ENCODE measurements around the gene ZNF516.
"Not testable (repeated sequence)": the region's sequence is repeated elsewhere in the genome, so short reads cannot be mapped to it uniquely, and the experiment has no call there.

Gene ZNF516

DNA sequence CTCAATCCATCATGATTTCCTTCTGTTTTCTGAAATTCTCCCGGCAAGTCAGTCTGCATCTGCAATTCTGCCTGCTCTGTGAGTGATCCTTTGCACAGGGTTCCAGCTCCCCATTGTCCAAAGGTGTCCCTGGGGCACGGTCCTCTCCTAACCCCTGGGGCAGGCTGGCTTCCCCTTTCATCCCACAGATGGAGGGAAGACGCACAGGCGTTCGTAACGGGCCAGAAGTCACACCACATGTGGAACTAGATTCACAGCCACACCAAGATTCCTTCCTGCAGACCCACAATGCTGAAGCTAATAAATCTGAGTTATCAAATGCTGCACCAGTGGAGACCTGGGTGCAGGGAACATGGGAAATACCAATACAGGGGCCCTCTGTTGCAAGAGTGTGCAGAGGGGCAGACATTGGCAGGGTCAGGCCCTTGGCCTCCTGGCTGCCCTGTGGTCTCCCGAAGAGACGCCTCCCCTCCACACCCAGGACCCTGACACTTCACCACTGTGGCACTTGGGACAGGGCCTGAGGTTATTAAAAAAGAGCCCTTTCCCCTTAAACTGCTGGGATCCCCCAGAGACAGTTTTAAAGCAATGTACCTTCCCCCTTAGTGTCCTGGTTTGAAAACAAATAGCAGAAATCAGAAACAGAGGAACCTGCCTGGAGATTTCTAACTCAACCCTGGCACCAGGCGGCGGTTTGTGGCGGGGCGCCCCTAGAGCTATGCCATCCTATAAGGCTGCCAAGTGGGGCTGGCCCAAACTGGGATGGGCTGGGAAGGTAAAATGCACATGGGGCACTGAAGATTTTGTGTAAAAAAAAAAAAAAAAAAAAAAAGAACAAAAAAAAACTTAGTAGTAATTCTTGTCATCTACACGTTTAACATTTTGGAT is 15.4 kb downstream of the ZNF516 start:
- DNase-seq (ENCODE audit: low read depth): no peak

DNA sequence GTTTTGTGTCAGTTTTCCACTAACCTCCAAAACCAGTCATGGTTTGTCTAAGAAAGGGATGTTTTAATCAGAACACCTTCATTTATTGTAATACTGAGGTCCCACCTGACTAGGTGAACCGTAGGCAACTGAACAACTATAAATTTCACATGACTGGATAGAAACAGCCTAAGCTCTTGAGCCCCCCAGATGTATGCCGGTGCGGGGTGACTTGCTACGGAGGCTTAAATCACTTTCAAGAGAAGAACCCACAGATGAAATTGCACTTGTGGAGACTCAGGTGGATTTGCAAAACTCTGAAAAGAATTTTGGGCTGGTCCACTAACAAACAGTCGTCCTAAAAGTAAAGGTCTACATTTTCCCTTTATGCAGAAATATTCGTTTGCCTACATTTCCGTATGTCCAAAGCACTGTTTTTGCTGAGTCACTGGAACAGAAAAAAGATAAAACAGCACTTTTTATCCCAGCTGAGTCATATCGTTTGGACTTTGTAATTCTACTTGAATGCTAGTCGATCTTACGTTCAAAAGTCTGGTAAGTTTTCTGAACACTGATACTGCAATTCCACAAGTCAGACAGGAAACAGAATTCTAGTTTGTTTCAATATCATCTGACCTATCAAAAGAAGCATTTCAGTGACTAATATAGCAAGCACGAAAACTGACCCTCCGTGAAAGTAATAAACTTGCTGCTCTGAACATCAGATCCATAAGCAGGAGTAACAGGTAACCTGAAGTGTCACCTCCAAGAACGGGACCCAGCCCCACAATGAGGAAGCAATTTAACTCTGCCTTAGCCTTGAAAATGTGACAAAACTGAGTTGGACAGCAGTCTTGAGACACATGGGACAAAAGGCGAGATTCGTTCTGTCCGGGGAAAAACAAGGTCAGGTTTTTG is 18.1 kb downstream of the ZNF516 start:
- TF ChIP-seq, protein P1, sequence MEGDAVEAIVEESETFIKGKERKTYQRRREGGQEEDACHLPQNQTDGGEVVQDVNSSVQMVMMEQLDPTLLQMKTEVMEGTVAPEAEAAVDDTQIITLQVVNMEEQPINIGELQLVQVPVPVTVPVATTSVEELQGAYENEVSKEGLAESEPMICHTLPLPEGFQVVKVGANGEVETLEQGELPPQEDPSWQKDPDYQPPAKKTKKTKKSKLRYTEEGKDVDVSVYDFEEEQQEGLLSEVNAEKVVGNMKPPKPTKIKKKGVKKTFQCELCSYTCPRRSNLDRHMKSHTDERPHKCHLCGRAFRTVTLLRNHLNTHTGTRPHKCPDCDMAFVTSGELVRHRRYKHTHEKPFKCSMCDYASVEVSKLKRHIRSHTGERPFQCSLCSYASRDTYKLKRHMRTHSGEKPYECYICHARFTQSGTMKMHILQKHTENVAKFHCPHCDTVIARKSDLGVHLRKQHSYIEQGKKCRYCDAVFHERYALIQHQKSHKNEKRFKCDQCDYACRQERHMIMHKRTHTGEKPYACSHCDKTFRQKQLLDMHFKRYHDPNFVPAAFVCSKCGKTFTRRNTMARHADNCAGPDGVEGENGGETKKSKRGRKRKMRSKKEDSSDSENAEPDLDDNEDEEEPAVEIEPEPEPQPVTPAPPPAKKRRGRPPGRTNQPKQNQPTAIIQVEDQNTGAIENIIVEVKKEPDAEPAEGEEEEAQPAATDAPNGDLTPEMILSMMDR (IDR thresholded peaks at IDR 0.05; ENCODE audit: control insufficient read depth, extremely low read depth, insufficient read depth): no peak
- no peak for DNase-seq (ENCODE audit: low read depth)
- no peak overlapping the region for H3K4me3 ChIP-seq (ENCODE audit: low read depth, low read length)

More for the DNA sequence above, 15.4 kb downstream of the ZNF516 start:
- H3K4me3 ChIP-seq (ENCODE audit: low read depth, low read length): no peak overlapping the region
- TF ChIP-seq, protein P1 (IDR thresholded peaks at IDR 0.05; ENCODE audit: control insufficient read depth, extremely low read depth, insufficient read depth): no peak

DNA sequence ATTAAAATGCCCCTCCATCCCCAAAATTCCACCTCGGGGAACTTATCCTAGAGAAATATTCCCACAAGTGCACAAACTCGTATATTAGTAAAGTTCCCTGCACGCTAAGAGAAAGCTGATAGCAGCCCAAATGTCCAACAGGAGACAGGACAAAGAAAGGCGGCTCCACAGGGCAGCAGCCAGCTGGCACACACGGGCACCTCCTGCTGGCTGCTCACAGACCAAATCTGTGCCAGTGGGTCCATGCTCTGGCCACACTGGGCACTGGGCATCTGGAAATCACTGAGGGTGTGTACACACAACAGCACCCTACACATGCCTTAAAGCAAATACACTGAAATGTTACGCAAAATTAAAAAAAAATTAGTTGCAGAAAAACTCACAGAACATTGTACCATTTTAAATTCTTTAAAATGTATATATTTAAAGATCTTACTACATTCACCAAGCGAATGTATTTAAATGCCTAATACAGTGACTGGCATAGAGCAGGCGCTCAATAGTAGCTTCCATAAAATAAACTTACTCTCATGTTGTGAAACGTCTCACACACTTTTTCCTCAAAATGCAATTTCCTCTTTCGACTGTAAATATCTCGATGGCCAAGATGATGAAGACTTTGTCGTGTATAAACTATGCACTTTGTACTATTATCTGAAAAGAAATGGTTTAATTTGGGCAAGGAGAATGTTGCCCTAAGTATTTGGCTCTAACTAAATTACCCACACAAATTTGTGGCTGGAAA is 19.4 kb downstream of the ZNF516 start:
- TF ChIP-seq, protein P1 (IDR thresholded peaks at IDR 0.05; ENCODE audit: control insufficient read depth, extremely low read depth, insufficient read depth): peak; percentile 37
- H3K4me3 ChIP-seq (ENCODE audit: low read depth, low read length): no peak overlapping the region
- no peak for DNase-seq (ENCODE audit: low read depth)

DNA sequence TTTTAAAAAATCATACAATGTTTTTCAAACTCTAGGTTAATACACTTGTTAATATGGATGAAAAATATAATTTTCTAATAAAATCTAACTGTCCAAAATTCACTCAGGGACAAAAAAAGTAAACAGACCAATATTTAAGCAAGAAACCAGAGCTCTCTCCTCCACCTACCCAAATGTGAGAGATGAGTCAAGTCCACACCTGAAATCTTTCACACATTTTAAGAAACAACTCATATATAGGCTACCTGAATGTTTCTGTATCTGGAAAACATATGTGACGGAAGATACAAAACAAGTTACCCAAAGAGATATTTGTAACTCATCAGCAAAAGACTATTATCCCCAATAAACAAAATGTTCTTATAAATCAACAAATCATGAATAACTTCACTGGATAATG is 20.2 kb downstream of the ZNF516 start:
- TF ChIP-seq, protein P1 (IDR thresholded peaks at IDR 0.05; ENCODE audit: control insufficient read depth, extremely low read depth, insufficient read depth): no peak
- H3K4me3 ChIP-seq (ENCODE audit: low read depth, low read length): no peak overlapping the region
- no peak for DNase-seq (ENCODE audit: low read depth)

DNA sequence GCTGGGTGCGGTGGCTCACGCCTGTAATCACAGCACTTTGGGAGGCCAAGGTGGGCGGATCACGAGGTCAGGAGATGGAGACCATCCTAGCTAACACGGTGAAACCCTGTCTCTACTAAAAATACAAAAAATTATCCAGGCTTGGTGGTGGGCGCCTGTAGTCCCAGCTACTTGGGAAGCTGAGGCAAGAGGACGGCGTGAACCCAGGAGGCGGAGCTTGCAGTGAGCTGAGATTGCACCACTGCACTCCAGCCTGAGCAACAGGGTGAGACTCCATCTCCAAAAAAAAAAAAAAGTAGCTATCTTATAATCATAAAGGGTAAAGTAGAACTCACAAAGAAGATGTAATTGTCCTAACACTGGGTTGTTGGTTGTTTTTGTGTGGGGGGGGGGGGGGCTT is 21.5 kb downstream of the ZNF516 start:
- H3K4me3 ChIP-seq (ENCODE audit: low read depth, low read length): not testable (repeated sequence)

DNA sequence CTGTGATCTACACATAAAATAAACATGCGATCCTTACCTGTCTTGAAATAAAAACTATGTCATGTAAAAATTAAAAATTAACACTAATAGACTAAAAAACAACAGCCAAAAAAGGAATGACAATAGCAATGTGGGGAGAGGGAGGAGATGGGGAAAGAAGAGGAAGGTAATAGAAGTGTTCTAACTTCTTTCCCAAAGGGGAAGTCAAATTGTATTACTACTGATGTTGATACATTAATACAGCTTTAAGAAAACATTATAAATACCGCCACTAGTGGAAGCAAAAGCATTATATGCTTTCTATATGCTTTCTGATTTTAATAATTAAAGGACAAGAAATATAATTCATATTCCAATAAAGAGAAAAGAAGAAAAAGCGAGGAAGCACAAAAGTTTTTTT is 22.2 kb downstream of the ZNF516 start:
- no peak for DNase-seq (ENCODE audit: low read depth)
- no peak overlapping the region for H3K4me3 ChIP-seq (ENCODE audit: low read depth, low read length)
- TF ChIP-seq, protein P1 (IDR thresholded peaks at IDR 0.05; ENCODE audit: control insufficient read depth, extremely low read depth, insufficient read depth): no peak

More for the DNA sequence above, 21.5 kb downstream of the ZNF516 start:
- not testable (repeated sequence) for DNase-seq (ENCODE audit: low read depth)
